HG03097 (cell line): ENCODE results near the gene DLEC1.

Experiments
- ATAC-seq: cut with Tn5 transposase; IDR thresholded peaks from one replicate; pipeline ENCODE4 v1.9.1; 2021; ENCODE audit not compliant: unreplicated experiment, low FRiP score

DLEC1 gene

GRCh38 chr3:38168151-38169026 is 129.4 kb downstream of the DLEC1 start:
- no peak for ATAC-seq

- ATAC-seq: no peak
These were observed 130.0 kb downstream of the DLEC1 start for GRCh38 chr3:38169027-38169317.

GRCh38 chr3:38170722-38171121 is 131.7 kb downstream of the DLEC1 start:
- ATAC-seq: no peak

- ATAC-seq: no peak
These were observed 132.6 kb downstream of the DLEC1 start for GRCh38 chr3:38171622-38172021.
